GM19372 (cell line): ENCODE measurements around the gene OR4D11.
"Not testable (repeated sequence)": the region's sequence is repeated elsewhere in the genome, so short reads cannot be mapped to it uniquely, and the experiment has no call there.

Source experiments
- ATAC-seq: cut with Tn5 transposase; IDR thresholded peaks from one replicate; pipeline ENCODE4 v1.9.1; 2021; ENCODE audit warnings: mild to moderate bottlenecking, low read depth, moderate library complexity; ENCODE audit not compliant: unreplicated experiment

The OR4D11 gene

DNA sequence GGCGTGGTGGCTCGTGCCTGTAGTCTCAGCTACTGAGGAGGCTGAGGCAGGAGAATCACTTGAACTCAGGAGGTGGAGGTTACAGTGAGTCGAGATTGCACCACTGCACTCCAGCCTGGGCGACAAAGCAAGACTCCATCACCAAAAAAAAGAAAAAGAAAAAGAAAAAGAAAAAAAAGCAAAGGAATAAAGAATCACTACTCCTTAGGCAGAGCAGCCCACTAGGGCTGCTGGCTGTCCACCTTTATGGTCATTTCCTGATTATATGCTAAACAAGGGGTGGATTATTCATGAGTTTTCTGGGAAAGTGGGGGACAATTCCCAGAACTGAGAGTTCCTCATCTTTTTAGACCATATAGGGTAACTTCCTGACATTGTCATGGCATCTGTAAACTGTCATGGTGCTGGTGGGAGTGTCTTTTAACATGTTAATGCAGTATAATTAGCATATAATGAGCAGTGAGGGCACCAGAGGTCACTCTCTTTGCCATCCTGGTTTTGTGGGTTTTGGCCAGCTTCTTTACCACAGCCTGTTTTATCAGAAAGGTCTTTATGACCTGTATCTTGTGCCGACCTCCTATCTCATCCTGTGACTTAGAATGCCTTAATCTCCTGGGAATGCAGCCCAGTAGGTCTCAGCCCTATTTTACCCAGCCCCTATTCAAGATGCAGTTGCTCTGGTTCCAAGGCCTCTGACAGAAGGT is 44.4 kb downstream of the OR4D11 start:
- not testable (repeated sequence) for ATAC-seq

DNA sequence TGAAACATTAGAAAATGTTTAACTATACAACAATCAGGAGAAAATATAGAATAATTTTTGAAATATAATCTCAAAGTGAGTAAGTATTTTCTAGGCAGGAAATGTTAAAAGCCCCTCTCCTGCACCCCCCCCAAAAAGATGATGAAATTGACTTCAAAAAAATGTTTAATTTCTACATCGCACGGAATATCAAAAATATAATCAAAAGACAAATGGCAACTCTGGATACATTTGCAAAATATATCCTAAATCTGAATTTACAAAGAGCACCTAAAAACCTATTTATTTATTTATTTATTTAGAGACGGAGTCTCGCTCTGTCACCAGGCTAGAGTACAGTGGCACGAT is 44.9 kb downstream of the OR4D11 start:
- no peak for ATAC-seq

DNA sequence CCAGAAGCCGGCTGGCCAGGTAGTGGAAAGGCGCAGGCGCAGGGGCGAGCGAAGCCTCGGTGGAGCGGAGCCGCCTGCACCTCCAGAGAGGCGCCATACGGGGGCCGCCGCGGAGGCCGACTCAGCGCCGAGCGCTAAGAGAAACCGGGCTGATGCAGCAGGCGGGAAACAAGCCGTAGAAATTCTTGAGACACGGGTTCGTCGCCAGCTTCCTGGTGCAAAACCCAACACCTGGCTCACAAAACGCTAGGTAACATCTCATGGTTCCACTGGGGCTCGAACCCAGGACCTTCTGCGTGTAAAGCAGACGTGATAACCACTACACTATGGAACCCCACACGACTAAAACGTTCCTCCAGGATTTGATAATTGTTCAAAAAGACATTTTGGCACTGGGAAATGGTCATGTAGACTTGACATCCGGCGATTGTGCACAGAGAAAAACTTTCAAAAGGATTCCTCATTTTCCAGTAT is 47.0 kb downstream of the OR4D11 start:
- peak; percentile 87 for ATAC-seq

DNA sequence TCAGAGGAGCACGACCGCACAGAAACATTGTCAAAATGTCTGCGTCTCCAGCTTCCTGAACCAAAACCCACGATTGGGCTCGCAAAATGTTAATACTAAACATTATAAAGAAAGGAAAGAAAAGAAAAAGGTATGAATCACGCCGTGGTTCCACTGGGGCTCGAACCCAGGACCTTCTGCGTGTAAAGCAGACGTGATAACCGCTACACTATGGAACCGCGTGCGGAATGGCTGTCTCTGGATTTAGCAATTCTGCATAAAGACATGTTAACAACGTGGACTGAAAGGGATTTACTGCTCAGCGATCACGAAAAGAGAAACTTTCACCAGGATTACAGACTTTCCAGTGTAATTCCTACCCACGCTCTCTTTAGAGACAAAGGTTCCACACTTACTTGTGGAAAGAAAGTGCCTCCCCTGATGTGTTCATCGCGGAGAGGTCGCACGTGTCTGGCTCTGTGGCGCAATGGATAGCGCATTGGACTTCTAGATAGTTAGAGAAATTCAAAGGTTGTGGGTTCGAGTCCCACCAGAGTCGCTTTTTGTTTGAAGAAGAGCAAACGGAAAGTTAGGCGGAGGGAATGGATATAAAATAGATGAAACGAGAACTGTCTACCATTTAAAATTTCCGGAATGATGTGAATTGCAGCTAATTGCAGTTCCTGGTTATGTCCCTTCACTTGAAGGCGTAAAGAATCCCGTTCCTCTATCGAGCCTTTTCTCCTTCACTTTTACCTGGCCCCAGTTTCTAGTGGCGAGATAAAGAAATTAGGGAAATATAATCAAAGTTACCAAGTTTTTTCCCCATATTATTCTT is 47.7 kb downstream of the OR4D11 start:
- ATAC-seq = peak; percentile 38

DNA sequence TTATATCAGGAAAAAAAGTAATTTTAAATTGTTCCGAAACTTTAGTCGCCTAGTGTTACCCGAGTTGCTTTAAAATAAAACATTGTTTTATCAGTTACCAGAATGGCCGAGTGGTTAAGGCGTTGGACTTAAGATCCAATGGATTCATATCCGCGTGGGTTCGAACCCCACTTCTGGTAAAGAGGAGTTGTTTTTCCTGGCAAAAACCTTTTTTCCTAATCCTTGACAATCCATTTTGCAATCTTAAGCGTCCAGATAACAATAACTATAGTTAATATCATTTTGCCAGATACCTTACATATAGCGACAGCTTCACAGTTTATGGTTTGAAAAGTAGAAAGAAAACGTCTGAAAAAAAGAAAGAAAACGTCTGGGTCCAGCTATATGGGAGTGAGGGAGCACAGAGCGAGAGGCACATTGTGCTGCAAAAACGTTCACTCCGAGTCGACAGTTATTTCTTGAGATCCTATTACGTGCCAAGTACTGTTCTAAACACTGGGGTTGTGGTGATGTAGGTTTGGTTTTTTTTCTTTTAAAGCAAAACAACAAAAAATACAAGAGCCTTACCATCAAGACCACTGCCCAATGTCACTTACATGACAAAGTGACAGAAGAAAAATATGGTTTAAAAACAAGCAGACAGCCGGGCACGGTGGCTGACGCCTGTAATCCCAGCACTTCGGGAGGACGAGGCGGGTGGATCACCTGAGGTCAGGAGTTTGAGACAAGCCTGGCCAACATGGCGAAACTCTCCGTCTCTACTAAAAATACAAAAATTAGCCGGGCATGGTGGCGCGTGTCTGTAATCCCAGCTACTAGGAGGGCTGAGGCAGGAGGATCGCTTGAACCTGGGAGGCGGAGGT is 48.5 kb downstream of the OR4D11 start:
- no peak for ATAC-seq

DNA sequence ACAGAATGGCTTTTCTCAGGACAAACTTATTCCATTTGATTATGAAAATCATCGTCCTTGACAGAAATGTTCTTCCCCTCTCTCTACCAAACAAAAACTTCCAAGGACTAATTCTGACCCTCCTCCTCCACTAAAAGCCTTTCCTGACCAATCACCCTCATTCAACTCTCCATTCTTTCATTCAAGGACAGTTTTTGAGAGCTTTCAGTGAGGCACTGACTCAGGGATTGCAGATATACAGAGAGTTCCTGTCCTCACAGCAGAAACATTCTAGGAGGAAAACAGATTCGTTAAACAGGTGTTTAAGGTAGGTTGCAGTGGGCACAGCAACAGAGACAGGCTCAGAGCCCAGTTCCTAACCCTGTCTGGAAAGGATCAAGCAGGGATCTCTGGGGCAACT is 49.5 kb downstream of the OR4D11 start:
- ATAC-seq = no peak

DNA sequence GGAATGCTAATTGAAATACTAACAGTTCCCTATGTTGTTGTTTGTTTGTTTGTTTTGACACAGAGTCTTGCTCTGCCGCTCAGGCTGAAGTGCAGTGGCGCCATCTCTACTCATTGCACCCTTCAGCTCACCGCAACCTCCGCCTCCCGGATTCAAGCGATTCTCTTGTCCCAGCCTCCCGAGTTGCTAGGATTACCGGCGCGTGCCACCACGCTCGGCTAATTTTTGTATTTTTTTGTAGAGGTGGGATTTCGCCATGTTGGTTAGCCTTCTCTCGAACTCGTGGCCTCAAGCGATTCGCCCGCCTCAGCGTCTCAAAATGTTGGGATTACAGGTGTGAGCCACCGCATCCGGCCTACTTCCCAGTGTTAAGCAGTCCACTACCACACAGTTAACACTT is 49.9 kb downstream of the OR4D11 start:
- ATAC-seq = no peak
